ENCODE data around the gene CCDC88C.

DNA sequence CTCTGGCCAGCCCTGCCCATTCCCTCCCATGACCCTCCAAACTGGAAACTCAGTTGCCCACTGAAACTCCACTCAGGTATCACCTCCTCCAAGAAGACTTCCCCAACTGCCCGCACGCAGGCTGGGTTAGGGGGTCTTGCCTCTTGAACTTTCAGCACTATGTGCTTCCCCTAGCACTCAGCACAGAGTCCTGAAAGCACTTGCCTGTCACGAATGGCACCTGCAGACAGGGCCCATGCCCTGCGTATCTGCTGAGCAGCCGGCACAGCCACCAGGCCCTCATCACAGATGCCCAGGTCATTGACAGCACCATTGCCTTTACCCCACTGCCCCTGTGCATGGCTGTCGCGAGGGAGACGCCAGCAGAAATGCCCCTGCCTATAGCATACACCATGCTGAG lies 11.2 kb downstream of the CCDC88C start:
- TF ChIP-seq, protein P1, sequence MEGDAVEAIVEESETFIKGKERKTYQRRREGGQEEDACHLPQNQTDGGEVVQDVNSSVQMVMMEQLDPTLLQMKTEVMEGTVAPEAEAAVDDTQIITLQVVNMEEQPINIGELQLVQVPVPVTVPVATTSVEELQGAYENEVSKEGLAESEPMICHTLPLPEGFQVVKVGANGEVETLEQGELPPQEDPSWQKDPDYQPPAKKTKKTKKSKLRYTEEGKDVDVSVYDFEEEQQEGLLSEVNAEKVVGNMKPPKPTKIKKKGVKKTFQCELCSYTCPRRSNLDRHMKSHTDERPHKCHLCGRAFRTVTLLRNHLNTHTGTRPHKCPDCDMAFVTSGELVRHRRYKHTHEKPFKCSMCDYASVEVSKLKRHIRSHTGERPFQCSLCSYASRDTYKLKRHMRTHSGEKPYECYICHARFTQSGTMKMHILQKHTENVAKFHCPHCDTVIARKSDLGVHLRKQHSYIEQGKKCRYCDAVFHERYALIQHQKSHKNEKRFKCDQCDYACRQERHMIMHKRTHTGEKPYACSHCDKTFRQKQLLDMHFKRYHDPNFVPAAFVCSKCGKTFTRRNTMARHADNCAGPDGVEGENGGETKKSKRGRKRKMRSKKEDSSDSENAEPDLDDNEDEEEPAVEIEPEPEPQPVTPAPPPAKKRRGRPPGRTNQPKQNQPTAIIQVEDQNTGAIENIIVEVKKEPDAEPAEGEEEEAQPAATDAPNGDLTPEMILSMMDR (IDR thresholded peaks at IDR 0.05): no peak
- TF ChIP-seq POLR2A (IDR thresholded peaks at IDR 0.05): no peak
